ENCODE data around the gene KCNE3. TPM values are rescaled to one million over a fixed set of nuclear protein-coding genes. Genes with fewer than 3 reads are reported as not detected.

KCNE3 gene
- total and polyA plus RNA-seq, 2 of the 13 experiments (the other 11 are each of a cell fraction or from before 2014, with no cell fraction given), result 0.33 to 2.2 TPM

GRCh38 chr11:74492974-74493790 is 25.8 kb upstream of the KCNE3 start, which contains the start of gene LIPT2 (continued):
- TF ChIP-seq, protein P1, sequence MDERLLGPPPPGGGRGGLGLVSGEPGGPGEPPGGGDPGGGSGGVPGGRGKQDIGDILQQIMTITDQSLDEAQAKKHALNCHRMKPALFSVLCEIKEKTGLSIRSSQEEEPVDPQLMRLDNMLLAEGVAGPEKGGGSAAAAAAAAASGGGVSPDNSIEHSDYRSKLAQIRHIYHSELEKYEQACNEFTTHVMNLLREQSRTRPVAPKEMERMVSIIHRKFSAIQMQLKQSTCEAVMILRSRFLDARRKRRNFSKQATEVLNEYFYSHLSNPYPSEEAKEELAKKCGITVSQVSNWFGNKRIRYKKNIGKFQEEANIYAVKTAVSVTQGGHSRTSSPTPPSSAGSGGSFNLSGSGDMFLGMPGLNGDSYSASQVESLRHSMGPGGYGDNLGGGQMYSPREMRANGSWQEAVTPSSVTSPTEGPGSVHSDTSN (CRISPR knock-in tag; IDR thresholded peaks at IDR 0.05), result no peak
- TF ChIP-seq FOXC1 (CRISPR knock-in tag; IDR thresholded peaks at IDR 0.05; ENCODE audit: borderline replicate concordance) (peak; percentile 87; the same call in 1 of the 2 replicates), ISX (CRISPR knock-in tag; conservative IDR thresholded peaks at IDR 0.05) (no peak), RERE (CRISPR knock-in tag; IDR thresholded peaks at IDR 0.05; ENCODE audit: low read depth) (no peak), ZNF773 (CRISPR knock-in tag; IDR thresholded peaks at IDR 0.05; ENCODE audit: borderline replicate concordance) (no peak), ATF7 (IDR thresholded peaks at IDR 0.05) (no peak), ATF7 (CRISPR knock-in tag; IDR thresholded peaks at IDR 0.05) (no peak), RARA (CRISPR knock-in tag; IDR thresholded peaks at IDR 0.05) (0 out of 2 replicates have a peak, but pooled peaks have one; percentile 2), KDM5B (CRISPR knock-in tag; IDR thresholded peaks at IDR 0.05; ENCODE audit: borderline replicate concordance) (peak; percentile 98), ZNF432 (CRISPR knock-in tag; IDR thresholded peaks at IDR 0.05; ENCODE audit: borderline replicate concordance) (no peak), ZNF512B (CRISPR knock-in tag; IDR thresholded peaks at IDR 0.05; ENCODE audit: borderline replicate concordance) (no peak), ZFY (CRISPR knock-in tag; IDR thresholded peaks at IDR 0.05) (peak; percentile 100), STAG1 (CRISPR knock-in tag; IDR thresholded peaks at IDR 0.05) (no peak), ZNF484 (CRISPR knock-in tag; IDR thresholded peaks at IDR 0.05; ENCODE audit: borderline replicate concordance, low read depth) (no peak), SNAPC5 (CRISPR knock-in tag; IDR thresholded peaks at IDR 0.05; ENCODE audit: borderline replicate concordance) (no peak)
- TF ChIP-seq, protein P2, sequence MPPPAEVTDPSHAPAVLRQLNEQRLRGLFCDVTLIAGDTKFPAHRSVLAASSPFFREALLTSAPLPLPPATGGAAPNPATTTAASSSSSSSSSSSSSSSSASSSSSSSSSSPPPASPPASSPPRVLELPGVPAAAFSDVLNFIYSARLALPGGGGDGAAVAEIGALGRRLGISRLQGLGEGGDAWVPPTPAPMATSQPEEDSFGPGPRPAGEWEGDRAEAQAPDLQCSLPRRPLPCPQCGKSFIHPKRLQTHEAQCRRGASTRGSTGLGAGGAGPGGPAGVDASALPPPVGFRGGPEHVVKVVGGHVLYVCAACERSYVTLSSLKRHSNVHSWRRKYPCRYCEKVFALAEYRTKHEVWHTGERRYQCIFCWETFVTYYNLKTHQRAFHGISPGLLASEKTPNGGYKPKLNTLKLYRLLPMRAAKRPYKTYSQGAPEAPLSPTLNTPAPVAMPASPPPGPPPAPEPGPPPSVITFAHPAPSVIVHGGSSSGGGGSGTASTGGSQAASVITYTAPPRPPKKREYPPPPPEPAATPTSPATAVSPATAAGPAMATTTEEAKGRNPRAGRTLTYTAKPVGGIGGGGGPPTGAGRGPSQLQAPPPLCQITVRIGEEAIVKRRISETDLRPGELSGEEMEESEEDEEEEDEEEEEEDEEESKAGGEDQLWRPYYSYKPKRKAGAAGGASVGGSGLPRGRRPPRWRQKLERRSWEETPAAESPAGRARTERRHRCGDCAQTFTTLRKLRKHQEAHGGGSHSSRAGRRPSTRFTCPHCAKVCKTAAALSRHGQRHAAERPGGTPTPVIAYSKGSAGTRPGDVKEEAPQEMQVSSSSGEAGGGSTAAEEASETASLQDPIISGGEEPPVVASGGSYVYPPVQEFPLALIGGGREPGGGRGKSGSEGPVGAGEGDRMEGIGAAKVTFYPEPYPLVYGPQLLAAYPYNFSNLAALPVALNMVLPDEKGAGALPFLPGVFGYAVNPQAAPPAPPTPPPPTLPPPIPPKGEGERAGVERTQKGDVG (CRISPR knock-in tag; IDR thresholded peaks at IDR 0.05; ENCODE audit: borderline replicate concordance), result no peak

All from HepG2 (cell line).